Psoas muscle (tissue), 8 donors: ENCODE results near the gene MAGEF1. TPM values are rescaled to one million over a fixed set of nuclear protein-coding genes. Genes with fewer than 3 reads are reported as not detected.
A peak's percentile ranks its signal among the peaks of the same experiment; 100 is the strongest.

Experiments
- ATAC-seq, 4 donors: fragments of 200-7000 bp; cut with Tn5 transposase; one replicate each; pipeline ENCODE4 v1.9.1; 2020; ENCODE audit warnings: moderate library complexity in 3 of 4, mild to moderate bottlenecking in 2 of 4
- DNase-seq, 2 donors: peaks; one replicate each; pipeline ENCODE4 v3.0.0-alpha.2; 2020
- H3K27ac ChIP-seq: fragments of 200-600 bp; one replicate; pipeline ENCODE4 v1.8.0; 2022
- H3K27me3 ChIP-seq, 3 donors: fragments of 200-600 bp in 1 of 3; one replicate each; pipeline versions ENCODE4 v1.6.1 to v1.8.0; 2013 to 2022; ENCODE audit warnings: low read length in 2 of 3, mild to moderate bottlenecking in 2 of 3, moderate library complexity in 1 of 3; ENCODE audit not compliant: insufficient read depth in 3 of 3
- H3K36me3 ChIP-seq, 2 donors: fragments of 200-600 bp in 1 of 2; one replicate each; pipeline versions ENCODE4 v1.6.1 to v1.8.0; 2013 to 2022; ENCODE audit warnings: low read depth in 1 of 2, mild to moderate bottlenecking in 1 of 2, moderate library complexity in 1 of 2; ENCODE audit not compliant: insufficient read depth in 1 of 2
- H3K4me1 ChIP-seq: fragments of 200-600 bp; one replicate; pipeline ENCODE4 v1.8.0; 2022
- H3K4me3 ChIP-seq: fragments of 200-600 bp; one replicate; pipeline ENCODE4 v1.8.0; 2022; ENCODE audit warnings: mild to moderate bottlenecking
- H3K9me3 ChIP-seq: fragments of 200-600 bp; one replicate; pipeline ENCODE4 v1.8.0; 2022
- CTCF ChIP-seq: fragments of 200-600 bp; IDR thresholded peaks from one replicate; pipeline ENCODE4 v1.8.0; 2022; ENCODE audit warnings: antibody characterized with exemption
- WGBS, 3 donors: extraction: QIAGEN DNeasy Blood & Tissue Kit; methylation state at CpG; one replicate each; pipeline versions ENCODE4 v1.1.6 to v1.1.7; 2013; 5-methylcytosine and 5-hydroxymethylcytosine counted together
- intact Hi-C, 2 donors: fragments of 100-400 bp; cut with DNase I; formaldehyde crosslinking; loops; one replicate each; pipeline versions ENCODE4 v1.11.0 to v1.14.2; 2022
- polyA plus RNA-seq, 3 donors: library from polyadenylated mRNA; stranded (reverse); fragments of 200-250 nt; gene quantifications; one replicate each; pipeline ENCODE4 v1.2.3, GENCODE V29; 2013
- total RNA-seq, 4 donors: library from RNA; stranded (reverse); fragmentation: NEBNext Ultra II Directional in 2 of 4; extraction: Animal tissue kit (Norgen Biotek cat#: 25700) in 2 of 4; gene quantifications; one replicate each; pipeline versions ENCODE4 v1.2.1 to v1.2.4, GENCODE V29; 2021 to 2023
- donor health status: healthy with polysubstance abuse.
- donor health status: DM: no; HTN: no; CAD: no; lungs with moderate emphysema.
- donor health status: Bipolar disorder and iron deficiency.
- donor health status: healthy.
- donor health status: DM: yes; HTN: yes; CAD: no.
- donor health status: DM: no; HTN: no; CAD: no.
- donor health status: DM: no; HTN: no; CAD: no.
- donor health status: DM: yes; HTN: yes; CAD: no.

The MAGEF1 gene
- total and polyA plus RNA-seq, 7 donors: 13.0 to 27.3 (median 17.6) TPM

DNA sequence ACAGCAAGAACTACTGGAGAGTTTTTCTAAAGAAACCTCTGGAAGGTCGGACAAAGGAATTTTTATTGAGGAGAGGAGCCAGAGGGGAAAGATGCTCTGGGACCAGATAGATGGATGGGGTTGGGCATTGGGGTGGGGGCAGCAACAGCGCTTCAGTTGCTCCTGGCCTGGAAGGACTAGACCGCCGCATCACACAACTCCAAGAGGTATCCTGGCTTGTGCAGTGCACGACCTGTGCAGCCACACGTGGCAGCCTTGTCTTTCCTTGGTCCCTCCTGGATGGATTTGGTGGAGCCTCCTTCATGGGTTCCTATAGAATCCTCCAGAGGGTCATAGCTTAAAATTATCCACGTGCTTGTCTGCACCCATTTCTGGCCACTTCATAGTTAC lies 23.0 kb downstream of the MAGEF1 start:
- no peak overlapping the region for H3K4me3 ChIP-seq
- H3K36me3 ChIP-seq: no peaks in the 10 kb centered on the region
- no peak for TF ChIP-seq CTCF

GRCh38 chr3:184688251-184688881 lies 23.5 kb downstream of the MAGEF1 start:
- peak; percentile 56 to 79 (median 72) for ATAC-seq
- Histone ChIP-seq H3K27ac (peak overlapping the region; percentile 56), H3K4me1 (peaks cover 20% of the 10 kb centered on the region)

More for the DNA sequence above, 23.0 kb downstream of the MAGEF1 start:
- Histone ChIP-seq H3K27ac (peak overlapping the region; percentile 56), H3K27me3 (no peaks in the 10 kb centered on the region), H3K9me3 (no peaks in the 10 kb centered on the region), H3K4me1 (peaks cover 20% of the 10 kb centered on the region)
- 70 to 87% (median 78%) methylated on average over 7 of the region's 7 CpGs for WGBS, 3 donors
- intact Hi-C loops: no loop called here
- DNase-seq (no peak), ATAC-seq (no peak)

DNA sequence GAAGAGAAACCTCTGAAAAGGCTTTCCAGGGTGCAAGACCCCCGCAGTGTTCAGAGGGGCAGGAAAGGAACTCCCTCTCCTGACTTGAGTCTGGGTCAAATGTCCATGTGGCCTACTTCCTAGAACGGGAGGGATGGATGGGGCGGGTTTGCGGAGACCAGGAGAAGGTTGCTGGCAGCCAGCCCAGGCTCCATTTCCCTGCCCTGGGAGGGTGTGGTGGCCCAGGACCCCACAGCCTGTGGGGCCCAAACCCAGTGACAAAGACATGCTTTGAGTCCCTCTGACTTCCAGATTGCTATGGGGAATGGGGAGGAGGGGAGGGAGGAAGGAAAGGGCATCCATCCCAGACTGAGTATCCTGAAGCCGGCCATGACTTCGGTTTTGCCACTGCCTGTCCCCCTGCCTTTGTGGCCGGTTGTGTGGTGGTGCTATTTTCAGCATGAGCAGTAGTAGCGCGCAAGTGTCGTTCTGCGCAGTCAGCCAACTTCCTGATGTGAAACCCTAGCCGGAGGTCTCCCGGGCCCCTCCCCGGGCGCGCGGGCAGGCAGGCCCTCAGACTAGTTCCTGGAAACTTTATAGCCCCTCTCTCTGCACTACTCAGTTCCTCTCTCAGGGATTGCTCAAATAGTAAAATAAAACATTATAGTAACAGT lies 24.4 kb downstream of the MAGEF1 start:
- WGBS, 3 donors: 12 to 13% (median 13%) methylated on average over 17 of the region's 17 CpGs
- ATAC-seq (peak; percentile 65 to 73 (median 71)), DNase-seq (peak; percentile 43 to 76)
- Histone ChIP-seq H3K27ac (peak overlapping the region; percentile 56), H3K27me3 (no peaks in the 10 kb centered on the region), H3K4me3 (no peak overlapping the region), H3K36me3 (no peaks in the 10 kb centered on the region), H3K4me1 (peaks cover 20% of the 10 kb centered on the region), H3K9me3 (no peaks in the 10 kb centered on the region)
- no peak for TF ChIP-seq CTCF
- intact Hi-C loops: no loop called here

More at GRCh38 chr3:184688251-184688881, 23.5 kb downstream of the MAGEF1 start:
- WGBS, 3 donors: 33 to 45% (median 39%) methylated on average over 5 of the region's 5 CpGs
- no peak for TF ChIP-seq CTCF
- DNase-seq: no peak
- Histone ChIP-seq H3K36me3 (no peaks in the 10 kb centered on the region), H3K9me3 (no peaks in the 10 kb centered on the region), H3K27me3 (no peaks in the 10 kb centered on the region), H3K4me3 (no peak overlapping the region)
- intact Hi-C loops: no loop called here

DNA sequence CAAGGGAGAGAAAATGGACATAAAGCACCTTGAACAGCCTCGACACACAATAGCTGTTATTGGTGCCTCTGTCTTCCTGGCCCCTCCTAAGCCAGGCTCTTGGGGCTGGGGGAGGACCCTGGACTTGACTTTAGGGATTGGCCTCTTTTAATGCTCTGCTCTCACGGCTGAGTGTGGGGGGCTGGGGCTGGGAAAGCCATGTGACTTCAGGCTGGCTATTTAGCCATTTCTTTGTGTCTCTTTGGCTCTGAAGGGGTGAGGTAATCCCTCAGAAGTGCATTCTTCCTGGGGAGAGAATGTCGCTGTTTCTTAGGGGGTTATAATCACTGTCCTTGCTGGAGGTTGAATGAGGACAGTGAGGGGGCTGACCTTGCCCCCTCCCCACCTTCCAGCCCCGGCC lies 26.2 kb downstream of the MAGEF1 start:
- intact Hi-C loops: no loop called here
- H3K4me1 ChIP-seq: peaks cover 16% of the 10 kb centered on the region
- H3K36me3 ChIP-seq: no peaks in the 10 kb centered on the region
- no peak for TF ChIP-seq CTCF
- 38 to 45% (median 43%) methylated on average over 4 of the region's 4 CpGs for WGBS, 3 donors
- no peak overlapping the region for H3K4me3 ChIP-seq
- DNase-seq (no peak), ATAC-seq (no peak)
- no peaks in the 10 kb centered on the region for H3K9me3 ChIP-seq
- H3K27ac ChIP-seq: no peak overlapping the region
- H3K27me3 ChIP-seq: no peaks in the 10 kb centered on the region
